HEK293 (cell line): ENCODE results near the gene RAP1GAP.

Source experiments
- YY1 ChIP-seq: fragments of 450-650 bp; formaldehyde crosslinking; IDR thresholded peaks from 2 replicates; pipeline ENCODE4 v1.5.1; 2018; ENCODE audit warnings: missing biosample characterization, missing genetic modification characterization
- ZFP37 ChIP-seq: fragments of 450-650 bp; formaldehyde crosslinking; IDR thresholded peaks from 2 replicates; pipeline ENCODE4 v1.5.1; 2016; ENCODE audit warnings: missing biosample characterization, missing genetic modification characterization
- ZNF146 ChIP-seq: fragments of 450-650 bp; formaldehyde crosslinking; IDR thresholded peaks from 2 replicates; pipeline ENCODE4 v1.5.1; 2016; ENCODE audit warnings: missing biosample characterization, missing genetic modification characterization
- ZNF670 ChIP-seq: fragments of 450-650 bp; formaldehyde crosslinking; IDR thresholded peaks from 2 replicates; pipeline ENCODE4 v1.5.1; 2016; ENCODE audit warnings: missing biosample characterization, missing genetic modification characterization, low read depth
- TF ChIP-seq, protein P1 (sequence below): fragments of 450-650 bp; formaldehyde crosslinking; IDR thresholded peaks from 2 replicates; pipeline ENCODE4 v1.5.1; 2016; ENCODE audit warnings: missing biosample characterization, missing genetic modification characterization
- TF ChIP-seq, protein P2 (sequence below): fragments of 450-650 bp; formaldehyde crosslinking; optimal IDR thresholded peaks from 2 replicates; pipeline ENCODE3; 2016; ENCODE audit warnings: missing biosample characterization, mild to moderate bottlenecking, missing genetic modification characterization
- TF ChIP-seq, protein P3 (sequence below): fragments of 450-650 bp; formaldehyde crosslinking; IDR thresholded peaks from 2 replicates; pipeline ENCODE4 v1.5.1; 2016; ENCODE audit warnings: missing biosample characterization, missing genetic modification characterization

DNA sequence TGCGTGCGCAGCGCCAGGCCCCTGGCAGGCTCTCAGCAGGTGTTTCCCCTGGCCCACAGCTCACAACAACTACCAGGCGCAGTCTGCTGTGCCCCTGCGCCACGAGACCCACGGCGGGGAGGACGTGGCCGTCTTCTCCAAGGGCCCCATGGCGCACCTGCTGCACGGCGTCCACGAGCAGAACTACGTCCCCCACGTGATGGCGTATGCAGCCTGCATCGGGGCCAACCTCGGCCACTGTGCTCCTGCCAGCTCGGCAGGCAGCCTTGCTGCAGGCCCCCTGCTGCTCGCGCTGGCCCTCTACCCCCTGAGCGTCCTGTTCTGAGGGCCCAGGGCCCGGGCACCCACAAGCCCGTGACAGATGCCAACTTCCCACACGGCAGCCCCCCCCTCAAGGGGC is 91.8 kb downstream of the RAP1GAP start:
- TF ChIP-seq, protein P1, sequence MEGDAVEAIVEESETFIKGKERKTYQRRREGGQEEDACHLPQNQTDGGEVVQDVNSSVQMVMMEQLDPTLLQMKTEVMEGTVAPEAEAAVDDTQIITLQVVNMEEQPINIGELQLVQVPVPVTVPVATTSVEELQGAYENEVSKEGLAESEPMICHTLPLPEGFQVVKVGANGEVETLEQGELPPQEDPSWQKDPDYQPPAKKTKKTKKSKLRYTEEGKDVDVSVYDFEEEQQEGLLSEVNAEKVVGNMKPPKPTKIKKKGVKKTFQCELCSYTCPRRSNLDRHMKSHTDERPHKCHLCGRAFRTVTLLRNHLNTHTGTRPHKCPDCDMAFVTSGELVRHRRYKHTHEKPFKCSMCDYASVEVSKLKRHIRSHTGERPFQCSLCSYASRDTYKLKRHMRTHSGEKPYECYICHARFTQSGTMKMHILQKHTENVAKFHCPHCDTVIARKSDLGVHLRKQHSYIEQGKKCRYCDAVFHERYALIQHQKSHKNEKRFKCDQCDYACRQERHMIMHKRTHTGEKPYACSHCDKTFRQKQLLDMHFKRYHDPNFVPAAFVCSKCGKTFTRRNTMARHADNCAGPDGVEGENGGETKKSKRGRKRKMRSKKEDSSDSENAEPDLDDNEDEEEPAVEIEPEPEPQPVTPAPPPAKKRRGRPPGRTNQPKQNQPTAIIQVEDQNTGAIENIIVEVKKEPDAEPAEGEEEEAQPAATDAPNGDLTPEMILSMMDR (tag by site-specific recombination): no peak
- TF ChIP-seq ZNF670 (tag by site-specific recombination) (no peak), YY1 (tag by site-specific recombination) (no peak), ZFP37 (tag by site-specific recombination) (no peak), ZNF146 (tag by site-specific recombination) (no peak)
- TF ChIP-seq, protein P2, sequence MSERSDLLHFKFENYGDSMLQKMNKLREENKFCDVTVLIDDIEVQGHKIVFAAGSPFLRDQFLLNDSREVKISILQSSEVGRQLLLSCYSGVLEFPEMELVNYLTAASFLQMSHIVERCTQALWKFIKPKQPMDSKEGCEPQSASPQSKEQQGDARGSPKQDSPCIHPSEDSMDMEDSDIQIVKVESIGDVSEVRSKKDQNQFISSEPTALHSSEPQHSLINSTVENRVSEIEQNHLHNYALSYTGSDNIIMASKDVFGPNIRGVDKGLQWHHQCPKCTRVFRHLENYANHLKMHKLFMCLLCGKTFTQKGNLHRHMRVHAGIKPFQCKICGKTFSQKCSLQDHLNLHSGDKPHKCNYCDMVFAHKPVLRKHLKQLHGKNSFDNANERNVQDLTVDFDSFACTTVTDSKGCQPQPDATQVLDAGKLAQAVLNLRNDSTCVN (tag by site-specific recombination): no peak
- TF ChIP-seq, protein P3, sequence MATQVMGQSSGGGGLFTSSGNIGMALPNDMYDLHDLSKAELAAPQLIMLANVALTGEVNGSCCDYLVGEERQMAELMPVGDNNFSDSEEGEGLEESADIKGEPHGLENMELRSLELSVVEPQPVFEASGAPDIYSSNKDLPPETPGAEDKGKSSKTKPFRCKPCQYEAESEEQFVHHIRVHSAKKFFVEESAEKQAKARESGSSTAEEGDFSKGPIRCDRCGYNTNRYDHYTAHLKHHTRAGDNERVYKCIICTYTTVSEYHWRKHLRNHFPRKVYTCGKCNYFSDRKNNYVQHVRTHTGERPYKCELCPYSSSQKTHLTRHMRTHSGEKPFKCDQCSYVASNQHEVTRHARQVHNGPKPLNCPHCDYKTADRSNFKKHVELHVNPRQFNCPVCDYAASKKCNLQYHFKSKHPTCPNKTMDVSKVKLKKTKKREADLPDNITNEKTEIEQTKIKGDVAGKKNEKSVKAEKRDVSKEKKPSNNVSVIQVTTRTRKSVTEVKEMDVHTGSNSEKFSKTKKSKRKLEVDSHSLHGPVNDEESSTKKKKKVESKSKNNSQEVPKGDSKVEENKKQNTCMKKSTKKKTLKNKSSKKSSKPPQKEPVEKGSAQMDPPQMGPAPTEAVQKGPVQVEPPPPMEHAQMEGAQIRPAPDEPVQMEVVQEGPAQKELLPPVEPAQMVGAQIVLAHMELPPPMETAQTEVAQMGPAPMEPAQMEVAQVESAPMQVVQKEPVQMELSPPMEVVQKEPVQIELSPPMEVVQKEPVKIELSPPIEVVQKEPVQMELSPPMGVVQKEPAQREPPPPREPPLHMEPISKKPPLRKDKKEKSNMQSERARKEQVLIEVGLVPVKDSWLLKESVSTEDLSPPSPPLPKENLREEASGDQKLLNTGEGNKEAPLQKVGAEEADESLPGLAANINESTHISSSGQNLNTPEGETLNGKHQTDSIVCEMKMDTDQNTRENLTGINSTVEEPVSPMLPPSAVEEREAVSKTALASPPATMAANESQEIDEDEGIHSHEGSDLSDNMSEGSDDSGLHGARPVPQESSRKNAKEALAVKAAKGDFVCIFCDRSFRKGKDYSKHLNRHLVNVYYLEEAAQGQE: no peak
